Right lobe of liver (tissue), 4 donors: Measurements from ENCODE around the gene DNAH8.

Experiments
- CTCF ChIP-seq, 4 donors: fragments of 200-600 bp in 3 of 4; fragments of 450-650 bp in 1 of 4; IDR thresholded peaks; one replicate each; pipeline versions ENCODE4 v1.5.1 to v1.8.0; 2016 to 2022; ENCODE audit warnings: antibody characterized with exemption in 4 of 4, mild to moderate bottlenecking in 2 of 4
- POLR2A ChIP-seq: fragments of 450-650 bp; IDR thresholded peaks from one replicate; pipeline ENCODE4 v1.6.1; 2017; ENCODE audit warnings: antibody characterized with exemption, mild to moderate bottlenecking
- donor health status: DM: no; HTN: no; CAD: no.
- donor health status: DM: no; HTN: no; CAD: no.
- donor health status: DM: no; HTN: yes; CAD: no.

- TF ChIP-seq POLR2A: no peak
- no peak for TF ChIP-seq CTCF (IDR thresholded peaks at IDR 0.05)
These were observed 86.2 kb downstream of the DNAH8 start for GRCh38 chr6:38801305-38801704.
